HepG2 (cell line): ENCODE data around the gene TRDN. TPM values are rescaled to one million over a fixed set of nuclear protein-coding genes. Genes with fewer than 3 reads are reported as not detected.

Experiments used
- ATAC-seq: fragments of 200-7000 bp; cut with Tn5 transposase; 3 replicates; pipeline ENCODE4 v1.9.1; 2020; ENCODE audit warnings: mild to moderate bottlenecking, moderate library complexity
- BruUV-seq: library from RNA; stranded (reverse); fragments of 400-500 nt; replicated peaks from 2 replicates; lab custom pipeline; 2021; lab: Mats Ljungman, UMichigan
- CTCF ChIA-PET: fragments of 300-600 bp; formaldehyde crosslinking; extraction: SDS; loops from one replicate; lab custom pipeline; 2021; ENCODE audit warnings: low total read pairs, inconsistent platforms, low intra/inter-chr PET ratio; lab: Yijun Ruan, JAX
- POLR2A ChIA-PET: fragments of 350-600 bp; sonication (Branson Sonifier 250); formaldehyde crosslinking; loops from one replicate; lab custom pipeline; 2020; ENCODE audit warnings: antibody characterized with exemption, inconsistent platforms; lab: Yijun Ruan, JAX
- DNase-seq: peaks from one replicate; pipeline ENCODE4 v3.0.0-alpha.2; 2015; ENCODE audit warnings: low spot score
- FAIRE-seq: peaks from 3 replicates; lab custom pipeline; 2011; peaks lifted over from hg19 to GRCh38; lab: Jason Lieb, UNC
- H2AFZ ChIP-seq: one replicate; pipeline ENCODE4 v1.6.1; 2011; ENCODE audit warnings: low read length, inconsistent platforms
- H3K27ac ChIP-seq: fragments of 300-600 bp; 3 replicates; pipeline ENCODE4 v1.8.0; 2011; ENCODE audit warnings: mixed run types, mild to moderate bottlenecking, mixed read lengths, low read length, inconsistent platforms; ENCODE audit not compliant: insufficient read depth; ENCODE audit errors: extremely low read length
- H3K27me3 ChIP-seq, 2 experiments: fragments of 200-600 bp in 1 of 2; 2 replicates in 1 of 2; 3 replicates in 1 of 2; pipeline versions ENCODE4 v1.6.0 to v1.8.0; 2011; ENCODE audit warnings: low read length in 2 of 2, mild to moderate bottlenecking in 2 of 2, moderate library complexity in 2 of 2, inconsistent platforms in 1 of 2; ENCODE audit not compliant: insufficient read depth in 2 of 2, control insufficient read depth in 1 of 2
- H3K36me3 ChIP-seq, 2 experiments: fragments of 200-600 bp in 1 of 2; replicated peaks in 1 of 2; 2 replicates in 1 of 2; 3 replicates in 1 of 2; pipeline versions ENCODE4 v1.5.1 to v1.8.0; 2011; ENCODE audit warnings: low read length in 2 of 2, inconsistent platforms in 1 of 2; ENCODE audit not compliant: insufficient read depth in 2 of 2, control insufficient read depth in 1 of 2
- H3K4me1 ChIP-seq: 2 replicates; pipeline ENCODE4 v1.5.1; 2012; ENCODE audit warnings: low read length, inconsistent platforms; ENCODE audit not compliant: insufficient read depth
- H3K4me2 ChIP-seq: 2 replicates; pipeline ENCODE4 v1.6.0; 2011; ENCODE audit warnings: low read depth, low read length, inconsistent platforms
- H3K4me3 ChIP-seq, 3 experiments: fragments of 200-600 bp in 1 of 3; sonication (generic), shearing (Covaris generic) in 1 of 3; replicated peaks in 1 of 3; 2 replicates each; pipeline ENCODE4 v1.5.1; 2011 to 2016; ENCODE audit warnings: low read length in 3 of 3, inconsistent platforms in 2 of 3, low read depth in 2 of 3, mild to moderate bottlenecking in 2 of 3, control low read depth in 1 of 3, mixed read lengths in 1 of 3; ENCODE audit not compliant: insufficient read depth in 1 of 3
- H3K79me2 ChIP-seq: one replicate; pipeline ENCODE4 v1.6.1; 2011; ENCODE audit warnings: low read length, inconsistent platforms; ENCODE audit not compliant: insufficient read depth
- H3K9ac ChIP-seq: 2 replicates; pipeline ENCODE4 v1.6.0; 2011; ENCODE audit warnings: mild to moderate bottlenecking, low read depth, low read length, inconsistent platforms; ENCODE audit not compliant: insufficient read depth
- H3K9me3 ChIP-seq: 2 replicates; pipeline ENCODE4 v1.5.1; 2012; ENCODE audit warnings: mild to moderate bottlenecking, low read length
- H4K20me1 ChIP-seq: 2 replicates; pipeline ENCODE4 v1.6.0; 2011; ENCODE audit warnings: inconsistent platforms, mild to moderate bottlenecking, low read length, moderate library complexity; ENCODE audit not compliant: insufficient read depth
- HNRNPH1 ChIP-seq: fragments of 200-400 bp; formaldehyde crosslinking; optimal IDR thresholded peaks from 2 replicates; pipeline ENCODE3; 2017; ENCODE audit warnings: mild to moderate bottlenecking, low read depth, low read length
- JUN ChIP-seq: sonication (generic); formaldehyde crosslinking; IDR thresholded peaks from 2 replicates; pipeline ENCODE4 v1.4.0; 2020; ENCODE audit warnings: mild to moderate bottlenecking, missing genetic modification reagents
- KLF15 ChIP-seq: sonication (generic); formaldehyde crosslinking; IDR thresholded peaks from 2 replicates; pipeline ENCODE4 v1.8.1; 2023; ENCODE audit warnings: borderline replicate concordance, mild to moderate bottlenecking, inconsistent platforms, missing genetic modification reagents, mixed read lengths
- NFATC3 ChIP-seq: sonication (generic); formaldehyde crosslinking; IDR thresholded peaks from 2 replicates; pipeline ENCODE4 v1.5.1; 2020; ENCODE audit warnings: mild to moderate bottlenecking, missing genetic modification reagents
- NKX3-1 ChIP-seq: sonication (generic); formaldehyde crosslinking; IDR thresholded peaks from 2 replicates; pipeline ENCODE4 v1.5.0; 2020; ENCODE audit warnings: missing genetic modification reagents
- NPAS2 ChIP-seq: sonication (generic); formaldehyde crosslinking; IDR thresholded peaks from 2 replicates; pipeline ENCODE4 v1.8.0; 2022; ENCODE audit warnings: mild to moderate bottlenecking, missing genetic modification reagents, borderline replicate concordance
- REL ChIP-seq: sonication (generic); formaldehyde crosslinking; conservative IDR thresholded peaks from 2 replicates; pipeline ENCODE4 v1.8.0; 2022; ENCODE audit warnings: mild to moderate bottlenecking, missing genetic modification reagents, moderate library complexity
- RORA ChIP-seq: sonication (generic); formaldehyde crosslinking; IDR thresholded peaks from 2 replicates; pipeline ENCODE4 v1.5.0; 2020; ENCODE audit warnings: mild to moderate bottlenecking, missing genetic modification reagents, moderate library complexity
- SMAD1 ChIP-seq: sonication (generic); formaldehyde crosslinking; IDR thresholded peaks from 2 replicates; pipeline ENCODE4 v1.4.0; 2020; ENCODE audit warnings: missing genetic modification reagents, low read depth, mild to moderate bottlenecking, borderline replicate concordance
- SP1 ChIP-seq, 2 experiments: fragments of 450-650 bp in 1 of 2; sonication (generic) in 1 of 2; formaldehyde crosslinking in 1 of 2; IDR thresholded peaks; 2 replicates each; pipeline versions ENCODE4 v1.4.0 to v1.6.1; 2016 to 2020; ENCODE audit warnings: missing genetic modification reagents in 1 of 2
- TOE1 ChIP-seq: sonication (generic); formaldehyde crosslinking; IDR thresholded peaks from 2 replicates; pipeline ENCODE4 v1.4.0; 2020; ENCODE audit warnings: mild to moderate bottlenecking, missing genetic modification reagents
- ZNF383 ChIP-seq: sonication (generic); formaldehyde crosslinking; IDR thresholded peaks from 2 replicates; pipeline ENCODE4 v1.4.0; 2020; ENCODE audit warnings: missing genetic modification reagents, mild to moderate bottlenecking, borderline replicate concordance
- ZNF547 ChIP-seq: sonication (generic); formaldehyde crosslinking; IDR thresholded peaks from 2 replicates; pipeline ENCODE4 v1.5.1; 2020; ENCODE audit warnings: mild to moderate bottlenecking, missing genetic modification reagents
- ZNF552 ChIP-seq: sonication (generic); formaldehyde crosslinking; IDR thresholded peaks from 2 replicates; pipeline ENCODE4 v1.9.0; 2022; ENCODE audit warnings: missing genetic modification reagents, mild to moderate bottlenecking, borderline replicate concordance
- ZNF879 ChIP-seq: sonication (generic); formaldehyde crosslinking; IDR thresholded peaks from 2 replicates; pipeline ENCODE4 v1.8.1; 2023; ENCODE audit warnings: missing genetic modification reagents
- whole genome bisulfite sequencing: methylation state at CpG from one replicate; pipeline ENCODE4 v1.1.6; 2017; ENCODE audit warnings: low lambda C conversion rate; 5-methylcytosine and 5-hydroxymethylcytosine counted together
- in situ Hi-C: cut with HindIII; loops from 2 replicates; pipeline ENCODE4 v1.10.0; 2017; ENCODE audit warnings: low pct_unique_long_range_greater_than_20kb; ENCODE audit not compliant: extremely low pct_ligation_motif_present
- intact Hi-C: fragments of 100-400 bp; cut with micrococcal nuclease; formaldehyde crosslinking; loops from one replicate; pipeline ENCODE4 v1.10.0; 2022; ENCODE audit not compliant: unreplicated experiment
- polyA plus RNA-seq, 8 experiments: library from polyadenylated mRNA; depleted of rRNA in 3 of 8; stranded (reverse) in 7 of 8; unstranded in 1 of 8; fragments of >200 nt; fragmentation: Illumina TruSeq in 4 of 8; extraction: Trizol in 4 of 8; gene quantifications; 2 replicates each; pipeline versions ENCODE4 v1.2.1 to v1.2.3, GENCODE V29; 2011 to 2016; ENCODE audit warnings: low read depth in 4 of 8, missing spikeins in 1 of 8, mixed read lengths in 1 of 8; ENCODE audit not compliant: insufficient read depth in 1 of 8
- total RNA-seq, 5 experiments: library from RNA; depleted of rRNA; stranded (reverse); fragments of >200 nt; fragmentation: Illumina TruSeq; extraction: Trizol; gene quantifications; 2 replicates each; pipeline ENCODE4 v1.2.3, GENCODE V29; 2016; ENCODE audit warnings: low read depth in 1 of 5
- TF ChIP-seq, protein P1 (sequence below): sonication (generic); formaldehyde crosslinking; conservative IDR thresholded peaks from 2 replicates; pipeline ENCODE4 v1.5.0; 2020; ENCODE audit warnings: missing genetic modification reagents
- TF ChIP-seq, protein P2 (sequence below): IDR thresholded peaks from 2 replicates; pipeline ENCODE4 v1.6.1; 2016; ENCODE audit warnings: low read depth, control low read depth
- TF ChIP-seq, protein P3 (sequence below): sonication (generic); formaldehyde crosslinking; conservative IDR thresholded peaks from 2 replicates; pipeline ENCODE4 v1.4.0; 2020; ENCODE audit warnings: mild to moderate bottlenecking, missing genetic modification reagents, moderate library complexity
- TF ChIP-seq, protein P4 (sequence below): sonication (generic); formaldehyde crosslinking; IDR thresholded peaks from 2 replicates; pipeline ENCODE4 v1.4.0; 2020; ENCODE audit warnings: missing genetic modification reagents; ENCODE audit errors: not compliant biosample characterization

TRDN gene
- total and polyA plus RNA-seq, 2 of the 13 experiments (the other 11 are each of a cell fraction or from before 2014, with no cell fraction given) = not detected

DNA sequence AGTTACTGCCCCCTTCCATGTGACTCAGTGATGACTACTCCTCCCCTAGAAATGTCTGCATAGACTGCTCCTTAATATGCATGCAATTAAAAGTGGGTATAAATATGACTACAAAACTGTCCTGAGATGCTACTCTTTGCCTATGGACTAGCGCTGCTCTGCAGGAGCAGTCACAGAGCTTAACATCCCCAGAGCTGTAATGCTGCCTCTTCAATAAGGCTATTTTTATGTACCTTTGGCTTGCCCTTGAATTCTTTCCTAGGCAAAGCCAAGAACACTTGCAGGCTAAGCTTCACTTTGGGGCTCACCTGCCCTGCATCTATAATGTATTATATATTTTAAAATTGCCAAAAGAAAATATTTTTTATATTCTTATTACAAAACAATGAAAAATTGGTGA lies 341.6 kb downstream of the TRDN start:
- ChIA-PET CTCF (no interaction called here), POLR2A (no interaction called here)
- Histone ChIP-seq H3K9me3 (peaks cover 44% of the 10 kb centered on the region), H3K9ac (no peak overlapping the region), H2AFZ (no peak overlapping the region), H3K4me3 (no peak overlapping the region), H3K27ac (no peak overlapping the region), H3K36me3 (no peaks in the 10 kb centered on the region), H3K79me2 (no peaks in the 10 kb centered on the region), H3K4me2 (no peak overlapping the region), H3K27me3 (no peaks in the 10 kb centered on the region), H3K4me1 (no peaks in the 10 kb centered on the region), H4K20me1 (no peaks in the 10 kb centered on the region; the same call in 1 of the 2 replicates)
- no peak for ATAC-seq
- TF ChIP-seq ZNF879 (CRISPR knock-in tag) (no peak), KLF15 (CRISPR knock-in tag) (no peak), SP1 (IDR thresholded peaks at IDR 0.05) (no peak), SP1 (CRISPR knock-in tag; IDR thresholded peaks at IDR 0.05) (no peak), REL (CRISPR knock-in tag) (no peak), SMAD1 (CRISPR knock-in tag) (no peak), ZNF552 (CRISPR knock-in tag) (no peak), RORA (CRISPR knock-in tag) (no peak), HNRNPH1 (no peak), NKX3-1 (CRISPR knock-in tag) (no peak), ZNF547 (CRISPR knock-in tag) (no peak), NPAS2 (CRISPR knock-in tag) (no peak), JUN (CRISPR knock-in tag) (no peak), NFATC3 (CRISPR knock-in tag) (no peak), ZNF383 (CRISPR knock-in tag) (no peak), TOE1 (no peak)
- TF ChIP-seq, protein P1, sequence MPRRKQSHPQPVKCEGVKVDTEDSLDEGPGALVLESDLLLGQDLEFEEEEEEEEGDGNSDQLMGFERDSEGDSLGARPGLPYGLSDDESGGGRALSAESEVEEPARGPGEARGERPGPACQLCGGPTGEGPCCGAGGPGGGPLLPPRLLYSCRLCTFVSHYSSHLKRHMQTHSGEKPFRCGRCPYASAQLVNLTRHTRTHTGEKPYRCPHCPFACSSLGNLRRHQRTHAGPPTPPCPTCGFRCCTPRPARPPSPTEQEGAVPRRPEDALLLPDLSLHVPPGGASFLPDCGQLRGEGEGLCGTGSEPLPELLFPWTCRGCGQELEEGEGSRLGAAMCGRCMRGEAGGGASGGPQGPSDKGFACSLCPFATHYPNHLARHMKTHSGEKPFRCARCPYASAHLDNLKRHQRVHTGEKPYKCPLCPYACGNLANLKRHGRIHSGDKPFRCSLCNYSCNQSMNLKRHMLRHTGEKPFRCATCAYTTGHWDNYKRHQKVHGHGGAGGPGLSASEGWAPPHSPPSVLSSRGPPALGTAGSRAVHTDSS (CRISPR knock-in tag) = no peak
- TF ChIP-seq, protein P2, sequence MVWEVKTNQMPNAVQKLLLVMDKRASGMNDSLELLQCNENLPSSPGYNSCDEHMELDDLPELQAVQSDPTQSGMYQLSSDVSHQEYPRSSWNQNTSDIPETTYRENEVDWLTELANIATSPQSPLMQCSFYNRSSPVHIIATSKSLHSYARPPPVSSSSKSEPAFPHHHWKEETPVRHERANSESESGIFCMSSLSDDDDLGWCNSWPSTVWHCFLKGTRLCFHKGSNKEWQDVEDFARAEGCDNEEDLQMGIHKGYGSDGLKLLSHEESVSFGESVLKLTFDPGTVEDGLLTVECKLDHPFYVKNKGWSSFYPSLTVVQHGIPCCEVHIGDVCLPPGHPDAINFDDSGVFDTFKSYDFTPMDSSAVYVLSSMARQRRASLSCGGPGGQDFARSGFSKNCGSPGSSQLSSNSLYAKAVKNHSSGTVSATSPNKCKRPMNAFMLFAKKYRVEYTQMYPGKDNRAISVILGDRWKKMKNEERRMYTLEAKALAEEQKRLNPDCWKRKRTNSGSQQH = no peak
- TF ChIP-seq, protein P3, sequence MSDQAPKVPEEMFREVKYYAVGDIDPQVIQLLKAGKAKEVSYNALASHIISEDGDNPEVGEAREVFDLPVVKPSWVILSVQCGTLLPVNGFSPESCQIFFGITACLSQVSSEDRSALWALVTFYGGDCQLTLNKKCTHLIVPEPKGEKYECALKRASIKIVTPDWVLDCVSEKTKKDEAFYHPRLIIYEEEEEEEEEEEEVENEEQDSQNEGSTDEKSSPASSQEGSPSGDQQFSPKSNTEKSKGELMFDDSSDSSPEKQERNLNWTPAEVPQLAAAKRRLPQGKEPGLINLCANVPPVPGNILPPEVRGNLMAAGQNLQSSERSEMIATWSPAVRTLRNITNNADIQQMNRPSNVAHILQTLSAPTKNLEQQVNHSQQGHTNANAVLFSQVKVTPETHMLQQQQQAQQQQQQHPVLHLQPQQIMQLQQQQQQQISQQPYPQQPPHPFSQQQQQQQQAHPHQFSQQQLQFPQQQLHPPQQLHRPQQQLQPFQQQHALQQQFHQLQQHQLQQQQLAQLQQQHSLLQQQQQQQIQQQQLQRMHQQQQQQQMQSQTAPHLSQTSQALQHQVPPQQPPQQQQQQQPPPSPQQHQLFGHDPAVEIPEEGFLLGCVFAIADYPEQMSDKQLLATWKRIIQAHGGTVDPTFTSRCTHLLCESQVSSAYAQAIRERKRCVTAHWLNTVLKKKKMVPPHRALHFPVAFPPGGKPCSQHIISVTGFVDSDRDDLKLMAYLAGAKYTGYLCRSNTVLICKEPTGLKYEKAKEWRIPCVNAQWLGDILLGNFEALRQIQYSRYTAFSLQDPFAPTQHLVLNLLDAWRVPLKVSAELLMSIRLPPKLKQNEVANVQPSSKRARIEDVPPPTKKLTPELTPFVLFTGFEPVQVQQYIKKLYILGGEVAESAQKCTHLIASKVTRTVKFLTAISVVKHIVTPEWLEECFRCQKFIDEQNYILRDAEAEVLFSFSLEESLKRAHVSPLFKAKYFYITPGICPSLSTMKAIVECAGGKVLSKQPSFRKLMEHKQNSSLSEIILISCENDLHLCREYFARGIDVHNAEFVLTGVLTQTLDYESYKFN = no peak
- TF ChIP-seq, protein P4, sequence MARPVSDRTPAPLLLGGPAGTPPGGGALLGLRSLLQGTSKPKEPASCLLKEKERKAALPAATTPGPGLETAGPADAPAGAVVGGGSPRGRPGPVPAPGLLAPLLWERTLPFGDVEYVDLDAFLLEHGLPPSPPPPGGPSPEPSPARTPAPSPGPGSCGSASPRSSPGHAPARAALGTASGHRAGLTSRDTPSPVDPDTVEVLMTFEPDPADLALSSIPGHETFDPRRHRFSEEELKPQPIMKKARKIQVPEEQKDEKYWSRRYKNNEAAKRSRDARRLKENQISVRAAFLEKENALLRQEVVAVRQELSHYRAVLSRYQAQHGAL (CRISPR knock-in tag) = no peak
- DNase-seq = no peak
- no TSS peak for BruUV-seq
- in situ Hi-C loops = no loop called here
- no peak for FAIRE-seq
- 0% methylated on average over 1 of the region's 1 CpG for WGBS
- intact Hi-C loops = no loop called here
